Neuronal stem cell (in vitro differentiated cells): ENCODE measurements around the gene CC2D1A.
"Not testable (repeated sequence)": the region's sequence is repeated elsewhere in the genome, so short reads cannot be mapped to it uniquely, and the experiment has no call there.

Experiments
- DNase-seq: peaks from one replicate; pipeline ENCODE4 v3.0.0-alpha.2; 2013; ENCODE audit warnings: low spot score
- H2AFZ ChIP-seq: one replicate; pipeline ENCODE4 v1.6.1; 2013; ENCODE audit warnings: mild to moderate bottlenecking, low read length, inconsistent platforms
- H2AK5ac ChIP-seq: 2 replicates; pipeline ENCODE4 v1.6.1; 2013; ENCODE audit warnings: low read depth, mild to moderate bottlenecking, inconsistent platforms, low read length, moderate library complexity, mixed read lengths
- H2BK120ac ChIP-seq: 2 replicates; pipeline ENCODE4 v1.6.1; 2013; ENCODE audit warnings: low read depth, mild to moderate bottlenecking, inconsistent platforms, low read length, moderate library complexity, mixed read lengths
- H2BK12ac ChIP-seq: one replicate; pipeline ENCODE4 v1.6.1; 2013; ENCODE audit warnings: low read length, inconsistent platforms
- H2BK15ac ChIP-seq: 2 replicates; pipeline ENCODE4 v1.6.1; 2013; ENCODE audit warnings: mild to moderate bottlenecking, low read length, inconsistent platforms, mixed read lengths
- H2BK5ac ChIP-seq: one replicate; pipeline ENCODE4 v1.6.1; 2013; ENCODE audit warnings: inconsistent platforms, mild to moderate bottlenecking, low read length, moderate library complexity
- H3K14ac ChIP-seq: one replicate; pipeline ENCODE4 v1.6.1; 2013; ENCODE audit warnings: low read length, inconsistent platforms
- H3K18ac ChIP-seq: 2 replicates; pipeline ENCODE4 v1.6.1; 2013; ENCODE audit warnings: low read length, inconsistent platforms
- H3K23ac ChIP-seq: 2 replicates; pipeline ENCODE4 v1.6.1; 2013; ENCODE audit warnings: low read depth, mild to moderate bottlenecking, mixed read lengths, low read length, inconsistent platforms; ENCODE audit not compliant: poor library complexity
- H3K27ac ChIP-seq: replicated peaks from 3 replicates; pipeline ENCODE4 v1.5.1; 2013; ENCODE audit warnings: low read length, inconsistent platforms
- H3K27me3 ChIP-seq, 3 experiments: 2 replicates each; pipeline ENCODE4 v1.6.1; 2013; ENCODE audit warnings: low read length in 3 of 3, mild to moderate bottlenecking in 2 of 3, inconsistent platforms in 1 of 3, low read depth in 1 of 3, mixed read lengths in 1 of 3, moderate library complexity in 1 of 3; ENCODE audit not compliant: control insufficient read depth in 3 of 3, insufficient read depth in 3 of 3
- H3K36me3 ChIP-seq, 2 donors: replicated peaks in 1 of 2; 2 replicates each; pipeline ENCODE4 v1.6.1; 2013; ENCODE audit warnings: low read length in 2 of 2; ENCODE audit not compliant: control insufficient read depth in 2 of 2, insufficient read depth in 2 of 2
- H3K4ac ChIP-seq: 2 replicates; pipeline ENCODE4 v1.6.1; 2013; ENCODE audit warnings: inconsistent platforms, mild to moderate bottlenecking, low read length, moderate library complexity
- H3K4me1 ChIP-seq, 2 donors: 1 replicate in 1 of 2; 2 replicates in 1 of 2; pipeline ENCODE4 v1.6.1; 2013; ENCODE audit warnings: low read length in 2 of 2, low read depth in 1 of 2; ENCODE audit not compliant: control insufficient read depth in 2 of 2, insufficient read depth in 1 of 2
- H3K4me2 ChIP-seq: one replicate; pipeline ENCODE4 v1.6.1; 2013; ENCODE audit warnings: mild to moderate bottlenecking, low read length, inconsistent platforms; ENCODE audit not compliant: insufficient read depth, poor library complexity, severe bottlenecking
- H3K4me3 ChIP-seq, 2 donors: 2 replicates each; pipeline ENCODE4 v1.5.1; 2013; ENCODE audit warnings: low read length in 2 of 2, mild to moderate bottlenecking in 2 of 2, inconsistent platforms in 1 of 2, moderate library complexity in 1 of 2
- H3K79me1 ChIP-seq: one replicate; pipeline ENCODE4 v1.6.1; 2013; ENCODE audit warnings: low read depth, mild to moderate bottlenecking, inconsistent platforms, low read length, moderate library complexity
- H3K9ac ChIP-seq: one replicate; pipeline ENCODE4 v1.6.1; 2013; ENCODE audit warnings: mild to moderate bottlenecking, low read depth, low read length, inconsistent platforms; ENCODE audit not compliant: poor library complexity
- H3K9me3 ChIP-seq, 2 donors: replicated peaks in 1 of 2; 2 replicates each; pipeline versions ENCODE3 to v1.6.1; 2013; ENCODE audit warnings: low read length in 2 of 2, mild to moderate bottlenecking in 2 of 2, inconsistent platforms in 1 of 2, low read depth in 1 of 2, mixed read lengths in 1 of 2, moderate library complexity in 1 of 2; ENCODE audit not compliant: control insufficient read depth in 2 of 2, insufficient read depth in 1 of 2
- H4K8ac ChIP-seq: one replicate; pipeline ENCODE4 v1.6.1; 2013; ENCODE audit warnings: low read depth, mild to moderate bottlenecking, inconsistent platforms, low read length, moderate library complexity
- H4K91ac ChIP-seq: one replicate; pipeline ENCODE4 v1.6.1; 2013; ENCODE audit warnings: low read length, low read depth, mild to moderate bottlenecking, inconsistent platforms; ENCODE audit not compliant: poor library complexity
- WGBS, 2 donors: extraction: QIAGEN DNeasy Blood & Tissue Kit; methylation state at CpG; one replicate each; pipeline ENCODE4 v1.1.7; 2013; ENCODE audit warnings: missing lambda C conversion rate in 2 of 2, mixed read lengths in 1 of 2; ENCODE audit not compliant: insufficient read length in 2 of 2, insufficient replicate concordance in 1 of 2; ENCODE audit errors: extremely low coverage in 2 of 2; 5-methylcytosine and 5-hydroxymethylcytosine counted together

CC2D1A gene

GRCh38 chr19:13920524-13920923, 14.5 kb downstream of the CC2D1A start:
- H2BK120ac ChIP-seq: no peak overlapping the region
- H2BK5ac ChIP-seq: no peak overlapping the region
- H3K27me3 ChIP-seq: no peaks in the 10 kb centered on the region
- no peak overlapping the region for H3K9ac ChIP-seq
- H2AK5ac ChIP-seq: no peak overlapping the region
- H3K23ac ChIP-seq: peak overlapping the region; percentile 32
- H4K91ac ChIP-seq: no peak overlapping the region
- no peak overlapping the region for H3K14ac ChIP-seq
- H3K18ac ChIP-seq: no peak overlapping the region
- no peaks in the 10 kb centered on the region for H3K4me1 ChIP-seq
- H3K36me3 ChIP-seq: peaks cover 43 to 83% of the 10 kb centered on the region in 2 donors
- no peak overlapping the region for H4K8ac ChIP-seq
- H3K4ac ChIP-seq: no peak overlapping the region
- peak overlapping the region; percentile 45 for H2AFZ ChIP-seq
- peaks cover 2% of the 10 kb centered on the region for H3K79me1 ChIP-seq
- peaks cover 7 to 12% of the 10 kb centered on the region in 2 donors for H3K9me3 ChIP-seq
- H3K4me3 ChIP-seq: no peak overlapping the region
- H2BK12ac ChIP-seq: no peak overlapping the region
- H2BK15ac ChIP-seq: no peak overlapping the region
- H3K27ac ChIP-seq: no peak overlapping the region
- WGBS, 2 donors: no CpG with 5 or more reads among the region's 11 CpGs
- no peak for DNase-seq
- no peak overlapping the region for H3K4me2 ChIP-seq

GRCh38 chr19:13920940-13921747, 15.1 kb downstream of the CC2D1A start:
- Histone ChIP-seq H2AFZ (peak overlapping the region; percentile 45), H2BK15ac (no peak overlapping the region), H3K4ac (no peak overlapping the region), H2BK5ac (no peak overlapping the region), H3K18ac (no peak overlapping the region), H2AK5ac (no peak overlapping the region), H3K9me3 (peaks cover 7 to 12% of the 10 kb centered on the region in 2 donors), H3K4me2 (no peak overlapping the region), H4K8ac (no peak overlapping the region), H3K4me3 (no peak overlapping the region), H3K23ac (no peak overlapping the region), H3K27ac (no peak overlapping the region), H2BK12ac (no peak overlapping the region), H3K4me1 (no peaks in the 10 kb centered on the region), H3K36me3 (peaks cover 43 to 79% of the 10 kb centered on the region in 2 donors), H3K79me1 (peaks cover 2% of the 10 kb centered on the region), H3K9ac (no peak overlapping the region), H2BK120ac (no peak overlapping the region), H3K14ac (no peak overlapping the region), H4K91ac (no peak overlapping the region), H3K27me3 (no peaks in the 10 kb centered on the region)
- no peak for DNase-seq
- no CpG with 5 or more reads among the region's 2 CpGs for WGBS, 2 donors

GRCh38 chr19:13922118-13922517, 16.1 kb downstream of the CC2D1A start:
- peaks cover 51 to 81% of the 10 kb centered on the region in 2 donors for H3K36me3 ChIP-seq
- H2BK120ac ChIP-seq, H3K18ac ChIP-seq, H4K8ac ChIP-seq, DNase-seq, H3K14ac ChIP-seq, H4K91ac ChIP-seq, H3K9ac ChIP-seq, H2AK5ac ChIP-seq, H3K79me1 ChIP-seq, H3K4me2 ChIP-seq, H3K27ac ChIP-seq, H3K23ac ChIP-seq, H3K27me3 ChIP-seq, H2BK5ac ChIP-seq, H2AFZ ChIP-seq, H3K4ac ChIP-seq, H2BK15ac ChIP-seq, H3K4me1 ChIP-seq, H3K4me3 ChIP-seq, H2BK12ac ChIP-seq: not testable (repeated sequence)
- peaks cover 7 to 12% of the 10 kb centered on the region in 2 donors for H3K9me3 ChIP-seq
- no CpG with 5 or more reads among the region's 6 CpGs for WGBS, 2 donors

GRCh38 chr19:13923194-13923987, 17.4 kb downstream of the CC2D1A start:
- Histone ChIP-seq H2AFZ (no peak overlapping the region), H2BK5ac (no peak overlapping the region), H3K9ac (no peak overlapping the region), H3K4me2 (no peak overlapping the region), H3K4ac (no peak overlapping the region), H2BK15ac (no peak overlapping the region), H3K14ac (no peak overlapping the region), H2AK5ac (no peak overlapping the region), H4K91ac (no peak overlapping the region), H3K9me3 (peaks cover 6 to 12% of the 10 kb centered on the region in 2 donors), H2BK120ac (no peak overlapping the region), H3K27me3 (no peaks in the 10 kb centered on the region), H3K4me1 (no peaks in the 10 kb centered on the region), H3K23ac (peak overlapping the region; percentile 31), H2BK12ac (no peak overlapping the region), H3K4me3 (no peak overlapping the region), H3K36me3 (peaks cover 54 to 82% of the 10 kb centered on the region in 2 donors), H3K18ac (peak overlapping the region; percentile 28), H4K8ac (no peak overlapping the region), H3K79me1 (peaks cover 2% of the 10 kb centered on the region), H3K27ac (no peak overlapping the region)
- no peak for DNase-seq
- no CpG with 5 or more reads among the region's 28 CpGs for WGBS, 2 donors
